ENCODE measurements around the gene ALKBH8. TPM values are rescaled to one million over a fixed set of nuclear protein-coding genes. Genes with fewer than 3 reads are reported as not detected.
"Not testable (repeated sequence)": the region's sequence is repeated elsewhere in the genome, so short reads cannot be mapped to it uniquely, and the experiment has no call there.

Gene ALKBH8
- total and polyA plus RNA-seq, 4 donors, result 2.5 to 10.9 (median 5.1) TPM

DNA sequence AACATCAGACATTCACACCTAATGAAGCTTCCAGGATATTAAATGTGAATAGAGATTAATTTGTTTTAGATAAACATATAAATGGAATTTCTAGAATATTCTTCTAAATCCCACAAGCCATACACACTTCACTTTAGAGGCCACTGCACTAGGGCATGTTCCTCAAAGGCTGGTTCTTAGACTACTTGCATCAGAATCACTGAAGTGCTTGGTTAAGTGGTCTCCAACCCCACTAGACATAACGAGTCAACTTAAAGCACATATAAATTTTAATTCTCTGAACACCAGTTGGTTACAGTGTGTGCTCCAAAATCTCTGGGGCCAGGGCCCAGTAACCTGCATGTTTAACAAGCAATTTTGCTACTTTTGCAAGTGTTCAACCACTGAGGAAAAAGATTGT lies 7.9 kb upstream of the ALKBH8 start:
- H3K4me1 ChIP-seq (ENCODE audit: control insufficient read depth in 5 of 5, insufficient read depth in 5 of 5, low read length in 5 of 5), result no peaks in the 10 kb centered on the region
- WGBS, 2 donors, result 57 to 91% methylated on average over 1 of the region's 1 CpG
- H3K36me3 ChIP-seq (ENCODE audit: control insufficient read depth in 4 of 4, insufficient read depth in 4 of 4, low read length in 4 of 4), result no peaks in the 10 kb centered on the region
- H3K27me3 ChIP-seq (ENCODE audit: control insufficient read depth in 3 of 3, insufficient read depth in 3 of 3, low read length in 2 of 3), result no peaks in the 10 kb centered on the region
- ATAC-seq (ENCODE audit: insufficient read depth, low FRiP score) (no peak), DNase-seq (peak in 2 of 3 donors; percentile 36 to 67)
- no peak overlapping the region for H3K27ac ChIP-seq (ENCODE audit: low read depth in 1 of 2, low read length in 1 of 2)
- H3K9me3 ChIP-seq (ENCODE audit: control insufficient read depth in 4 of 4, insufficient read depth in 3 of 4, low read length in 3 of 4), result no peaks in the 10 kb centered on the region
- H3K4me3 ChIP-seq, result no peak overlapping the region
- TF ChIP-seq CTCF (IDR thresholded peaks at IDR 0.05; ENCODE audit: control extremely low read depth, extremely low read depth), result no peak
- no peak overlapping the region for H3K9ac ChIP-seq (ENCODE audit: insufficient read depth in 1 of 2, low read length in 2 of 2)

DNA sequence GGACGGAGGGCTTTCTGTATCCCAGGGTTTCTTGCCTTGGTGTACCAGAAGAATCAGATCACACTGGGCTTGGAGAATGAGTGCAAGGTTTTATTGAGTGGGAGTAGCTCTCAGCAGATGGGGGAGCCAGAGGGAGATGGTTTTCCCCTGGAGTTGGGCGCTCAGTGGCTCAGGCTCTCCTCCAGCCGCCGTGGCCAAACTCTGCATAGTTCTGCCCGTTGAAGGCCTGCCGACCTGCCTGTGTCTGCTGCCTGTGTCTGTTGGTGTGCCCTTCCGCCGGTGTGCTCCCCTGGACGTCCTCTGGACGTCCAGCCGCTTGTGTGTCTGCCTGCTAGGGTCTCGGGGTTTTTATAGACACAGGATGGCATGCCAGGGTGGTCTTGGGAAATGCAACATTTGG lies 4.5 kb upstream of the ALKBH8 start:
- no peak for ATAC-seq (ENCODE audit: insufficient read depth, low FRiP score)
- no peaks in the 10 kb centered on the region for H3K9me3 ChIP-seq (ENCODE audit: control insufficient read depth in 4 of 4, insufficient read depth in 3 of 4, low read length in 3 of 4)
- no peak overlapping the region for H3K27ac ChIP-seq (ENCODE audit: low read depth in 1 of 2, low read length in 1 of 2)
- no peak overlapping the region for H3K4me3 ChIP-seq
- no peak overlapping the region for H3K9ac ChIP-seq (ENCODE audit: insufficient read depth in 1 of 2, low read length in 2 of 2)
- DNase-seq, result no peak
- TF ChIP-seq CTCF (IDR thresholded peaks at IDR 0.05; ENCODE audit: control extremely low read depth, extremely low read depth), result no peak
- H3K4me1 ChIP-seq (ENCODE audit: control insufficient read depth in 5 of 5, insufficient read depth in 5 of 5, low read length in 5 of 5), result peaks cover 0 to 4% (median 0%) of the 10 kb centered on the region in 5 donors
- no peaks in the 10 kb centered on the region for H3K27me3 ChIP-seq (ENCODE audit: control insufficient read depth in 3 of 3, insufficient read depth in 3 of 3, low read length in 2 of 3)
- H3K36me3 ChIP-seq (ENCODE audit: control insufficient read depth in 4 of 4, insufficient read depth in 4 of 4, low read length in 4 of 4), result peaks cover 0 to 2% (median 0%) of the 10 kb centered on the region in 4 donors
- WGBS, 2 donors, result 92 to 93% methylated on average over 12 of the region's 12 CpGs

- H3K36me3 ChIP-seq (ENCODE audit: control insufficient read depth in 4 of 4, insufficient read depth in 4 of 4, low read length in 4 of 4), result peaks cover 0 to 2% (median 0%) of the 10 kb centered on the region in 4 donors
- no peak overlapping the region for H3K27ac ChIP-seq (ENCODE audit: low read depth in 1 of 2, low read length in 1 of 2)
- DNase-seq (no peak), ATAC-seq (ENCODE audit: insufficient read depth, low FRiP score) (no peak)
- no peak overlapping the region for H3K4me3 ChIP-seq
- H3K9ac ChIP-seq (ENCODE audit: insufficient read depth in 1 of 2, low read length in 2 of 2), result no peak overlapping the region
- peaks cover 0 to 13% (median 7%) of the 10 kb centered on the region in 5 donors for H3K4me1 ChIP-seq (ENCODE audit: control insufficient read depth in 5 of 5, insufficient read depth in 5 of 5, low read length in 5 of 5)
- H3K27me3 ChIP-seq (ENCODE audit: control insufficient read depth in 3 of 3, insufficient read depth in 3 of 3, low read length in 2 of 3), result no peaks in the 10 kb centered on the region
- 74 to 79% methylated on average over 5 of the region's 5 CpGs for WGBS, 2 donors
- TF ChIP-seq CTCF (IDR thresholded peaks at IDR 0.05; ENCODE audit: control extremely low read depth, extremely low read depth), result no peak
- no peaks in the 10 kb centered on the region for H3K9me3 ChIP-seq (ENCODE audit: control insufficient read depth in 4 of 4, insufficient read depth in 3 of 4, low read length in 3 of 4)
Observed at GRCh38 chr11:107567739-107568335, 2.3 kb upstream of the ALKBH8 start.

DNA sequence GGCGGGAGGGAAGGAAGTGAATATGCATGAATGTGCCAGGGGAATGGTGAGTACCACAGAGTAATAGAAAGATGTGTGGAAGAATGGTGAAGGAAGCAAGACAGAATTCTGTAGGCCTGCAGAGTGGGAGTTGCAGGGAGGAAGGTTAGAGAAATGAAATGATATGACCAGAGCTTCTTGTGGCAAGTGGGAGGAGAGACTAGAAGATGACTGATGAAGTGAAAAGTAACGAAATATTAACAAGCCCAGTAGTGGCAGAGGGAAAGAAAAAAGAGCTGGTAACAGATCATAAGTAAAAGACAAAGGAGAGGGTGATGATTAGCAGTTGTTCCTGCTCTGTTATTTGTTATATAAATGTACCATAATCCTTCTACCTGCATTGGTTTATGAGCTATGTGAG lies 1.0 kb upstream of the ALKBH8 start:
- no peak overlapping the region for H3K9ac ChIP-seq (ENCODE audit: insufficient read depth in 1 of 2, low read length in 2 of 2)
- H3K27me3 ChIP-seq (ENCODE audit: control insufficient read depth in 3 of 3, insufficient read depth in 3 of 3, low read length in 2 of 3), result no peaks in the 10 kb centered on the region
- ATAC-seq (ENCODE audit: insufficient read depth, low FRiP score) (no peak), DNase-seq (no peak)
- no peak overlapping the region for H3K4me3 ChIP-seq
- no peak for TF ChIP-seq CTCF (IDR thresholded peaks at IDR 0.05; ENCODE audit: control extremely low read depth, extremely low read depth)
- peaks cover 0 to 13% (median 7%) of the 10 kb centered on the region in 5 donors for H3K4me1 ChIP-seq (ENCODE audit: control insufficient read depth in 5 of 5, insufficient read depth in 5 of 5, low read length in 5 of 5)
- peaks cover 0 to 2% (median 0%) of the 10 kb centered on the region in 4 donors for H3K36me3 ChIP-seq (ENCODE audit: control insufficient read depth in 4 of 4, insufficient read depth in 4 of 4, low read length in 4 of 4)
- H3K27ac ChIP-seq (ENCODE audit: low read depth in 1 of 2, low read length in 1 of 2), result no peak overlapping the region
- H3K9me3 ChIP-seq (ENCODE audit: control insufficient read depth in 4 of 4, insufficient read depth in 3 of 4, low read length in 3 of 4), result no peaks in the 10 kb centered on the region
- 85 to 90% methylated on average over 2 of the region's 2 CpGs for WGBS, 2 donors

DNA sequence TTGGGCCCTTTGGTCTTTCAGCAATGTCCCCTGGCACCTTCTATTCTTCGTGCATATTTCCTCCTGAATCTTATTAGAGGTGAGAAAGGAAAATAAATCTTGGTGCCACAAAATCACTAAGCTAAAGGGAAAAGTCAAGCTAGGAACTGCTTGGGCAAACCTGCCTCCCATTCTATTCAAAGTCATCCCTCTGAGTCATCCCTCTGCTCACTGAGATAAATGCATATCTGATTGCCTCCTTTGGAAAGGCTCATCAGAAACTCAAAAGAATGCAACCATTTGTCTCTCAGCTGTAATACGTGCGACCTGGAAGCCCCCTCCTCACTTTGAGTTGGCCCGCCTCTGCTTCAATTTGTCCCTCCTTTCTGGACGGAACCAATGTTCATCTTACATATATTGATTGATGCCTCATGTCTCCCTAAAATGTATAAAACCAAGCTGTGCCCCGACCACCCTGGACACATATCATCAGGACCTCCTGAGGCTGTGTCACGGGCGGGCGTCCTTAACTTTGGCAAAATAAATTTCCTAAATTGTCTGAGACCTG lies 493 bp upstream of the ALKBH8 start:
- WGBS, 2 donors, result 63 to 65% methylated on average over 9 of the region's 9 CpGs
- Histone ChIP-seq H3K4me3 (peak overlapping the region; percentile 91), H3K27ac (ENCODE audit: low read depth in 1 of 2, low read length in 1 of 2) (peak overlapping the region; percentile 73 to 92), H3K9ac (ENCODE audit: insufficient read depth in 1 of 2, low read length in 2 of 2) (peak overlapping the region in 1 of 2 donors; percentile 73), H3K4me1 (ENCODE audit: control insufficient read depth in 5 of 5, insufficient read depth in 5 of 5, low read length in 5 of 5) (peaks cover 0 to 13% (median 7%) of the 10 kb centered on the region in 5 donors)
- H3K27me3 ChIP-seq (ENCODE audit: control insufficient read depth in 3 of 3, insufficient read depth in 3 of 3, low read length in 2 of 3); H3K9me3 ChIP-seq (ENCODE audit: control insufficient read depth in 4 of 4, insufficient read depth in 3 of 4, low read length in 3 of 4); H3K36me3 ChIP-seq (ENCODE audit: control insufficient read depth in 4 of 4, insufficient read depth in 4 of 4, low read length in 4 of 4); DNase-seq: not testable (repeated sequence)
- ATAC-seq (ENCODE audit: insufficient read depth, low FRiP score), result peak; percentile 2
